ENCODE measurements around the gene SOCS6. TPM values are rescaled to one million over a fixed set of nuclear protein-coding genes. Genes with fewer than 3 reads are reported as not detected.
"Not testable (repeated sequence)": the region's sequence is repeated elsewhere in the genome, so short reads cannot be mapped to it uniquely, and the experiment has no call there.

The SOCS6 gene
- total and polyA plus RNA-seq, 2 experiments from 2014 or later = 4.4 to 13.3 TPM

- not testable (repeated sequence) for DNase-seq (ENCODE audit: low spot score); H3K36me3 ChIP-seq (ENCODE audit: insufficient read depth); H3K36me3 Mint-ChIP-seq (ENCODE audit: low read depth); H3K27ac Mint-ChIP-seq; H3K27me3 Mint-ChIP-seq (ENCODE audit: insufficient read depth, low read depth, poor library complexity); H3K4me3 Mint-ChIP-seq; H4K20me1 ChIP-seq (replicated peaks; ENCODE audit: insufficient read depth); H3K4me3 ChIP-seq; H2AFZ ChIP-seq; H3K4me2 ChIP-seq; H3K9me3 Mint-ChIP-seq; ATAC-seq; H3F3A ChIP-seq (replicated peaks; ENCODE audit: low read depth); H3K79me2 ChIP-seq (replicated peaks; ENCODE audit: insufficient read depth); H3K9me2 ChIP-seq (ENCODE audit: insufficient read depth); H3K27me3 ChIP-seq (ENCODE audit: insufficient read depth); H3K27ac ChIP-seq (ENCODE audit: low read depth)
- H3K4me1 Mint-ChIP-seq = peaks cover 28% of the 10 kb centered on the region
- H3K4me1 ChIP-seq (ENCODE audit: insufficient read depth) = peaks cover 19% of the 10 kb centered on the region
Observed at GRCh38 chr18:70367344-70367743, 78.5 kb downstream of the SOCS6 start.

- TF ChIP-seq POLR2AphosphoS5 (IDR thresholded peaks at IDR 0.05; ENCODE audit: low read depth) (no peak), ZNF331 (CRISPR knock-in tag; IDR thresholded peaks at IDR 0.05; ENCODE audit: low read depth) (no peak), REST (IDR thresholded peaks at IDR 0.05; ENCODE audit: unreplicated experiment) (no peak), JUNB (IDR thresholded peaks at IDR 0.05; ENCODE audit: unreplicated experiment) (no peak), EZH2phosphoT487 (IDR thresholded peaks at IDR 0.05; ENCODE audit: unreplicated experiment) (no peak), STAT1 (IDR thresholded peaks at IDR 0.05; ENCODE audit: unreplicated experiment) (no peak), ZNF462 (CRISPR knock-in tag; IDR thresholded peaks at IDR 0.05) (no peak), NANOG (IDR thresholded peaks at IDR 0.05; ENCODE audit: borderline replicate concordance) (no peak)
- TF ChIP-seq, protein P1, sequence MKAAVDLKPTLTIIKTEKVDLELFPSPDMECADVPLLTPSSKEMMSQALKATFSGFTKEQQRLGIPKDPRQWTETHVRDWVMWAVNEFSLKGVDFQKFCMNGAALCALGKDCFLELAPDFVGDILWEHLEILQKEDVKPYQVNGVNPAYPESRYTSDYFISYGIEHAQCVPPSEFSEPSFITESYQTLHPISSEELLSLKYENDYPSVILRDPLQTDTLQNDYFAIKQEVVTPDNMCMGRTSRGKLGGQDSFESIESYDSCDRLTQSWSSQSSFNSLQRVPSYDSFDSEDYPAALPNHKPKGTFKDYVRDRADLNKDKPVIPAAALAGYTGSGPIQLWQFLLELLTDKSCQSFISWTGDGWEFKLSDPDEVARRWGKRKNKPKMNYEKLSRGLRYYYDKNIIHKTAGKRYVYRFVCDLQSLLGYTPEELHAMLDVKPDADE (IDR thresholded peaks at IDR 0.05) = no peak
- ATAC-seq = no peak
- no peak for DNase-seq (ENCODE audit: low spot score)
- H3K27me3 ChIP-seq (ENCODE audit: insufficient read depth) = no peaks in the 10 kb centered on the region
- no peak overlapping the region for H3K27ac Mint-ChIP-seq
- H3K4me2 ChIP-seq = no peak overlapping the region
- no peaks in the 10 kb centered on the region for H3K79me2 ChIP-seq (replicated peaks; ENCODE audit: insufficient read depth)
- H2AFZ ChIP-seq = no peak overlapping the region
- no peak overlapping the region for H3K4me3 ChIP-seq
- no peaks in the 10 kb centered on the region; the same call in 2 of the 3 replicates for H3K36me3 Mint-ChIP-seq (ENCODE audit: low read depth)
- H3K9me2 ChIP-seq (ENCODE audit: insufficient read depth) = peaks cover 7% of the 10 kb centered on the region; the same call in 1 of the 2 replicates
- H4K20me1 ChIP-seq (replicated peaks; ENCODE audit: insufficient read depth) = no peaks in the 10 kb centered on the region
- H3K9me3 Mint-ChIP-seq = no peaks in the 10 kb centered on the region
- H3K4me1 ChIP-seq (ENCODE audit: insufficient read depth) = peaks cover 19% of the 10 kb centered on the region
- no peak overlapping the region for H3K27ac ChIP-seq (ENCODE audit: low read depth)
- H3K4me3 Mint-ChIP-seq = no peak overlapping the region
- no peaks in the 10 kb centered on the region for H3K27me3 Mint-ChIP-seq (ENCODE audit: insufficient read depth, low read depth, poor library complexity)
- peaks cover 28% of the 10 kb centered on the region for H3K4me1 Mint-ChIP-seq
- H3F3A ChIP-seq (replicated peaks; ENCODE audit: low read depth) = no peaks in the 10 kb centered on the region
- no peaks in the 10 kb centered on the region for H3K36me3 ChIP-seq (ENCODE audit: insufficient read depth)
Observed at GRCh38 chr18:70368903-70369302, 80.1 kb downstream of the SOCS6 start.

All from GM23338 (cell line).